Midbrain (tissue), 1 donor: ENCODE results near the gene ASCL4.
"Not testable (repeated sequence)": the region's sequence is repeated elsewhere in the genome, so short reads cannot be mapped to it uniquely, and the experiment has no call there.

Experiments
- DNase-seq: peaks from one replicate; lab custom pipeline; 2025; lab: John Stamatoyannopoulos, UW

Gene ASCL4, protein sequence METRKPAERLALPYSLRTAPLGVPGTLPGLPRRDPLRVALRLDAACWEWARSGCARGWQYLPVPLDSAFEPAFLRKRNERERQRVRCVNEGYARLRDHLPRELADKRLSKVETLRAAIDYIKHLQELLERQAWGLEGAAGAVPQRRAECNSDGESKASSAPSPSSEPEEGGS

DNA sequence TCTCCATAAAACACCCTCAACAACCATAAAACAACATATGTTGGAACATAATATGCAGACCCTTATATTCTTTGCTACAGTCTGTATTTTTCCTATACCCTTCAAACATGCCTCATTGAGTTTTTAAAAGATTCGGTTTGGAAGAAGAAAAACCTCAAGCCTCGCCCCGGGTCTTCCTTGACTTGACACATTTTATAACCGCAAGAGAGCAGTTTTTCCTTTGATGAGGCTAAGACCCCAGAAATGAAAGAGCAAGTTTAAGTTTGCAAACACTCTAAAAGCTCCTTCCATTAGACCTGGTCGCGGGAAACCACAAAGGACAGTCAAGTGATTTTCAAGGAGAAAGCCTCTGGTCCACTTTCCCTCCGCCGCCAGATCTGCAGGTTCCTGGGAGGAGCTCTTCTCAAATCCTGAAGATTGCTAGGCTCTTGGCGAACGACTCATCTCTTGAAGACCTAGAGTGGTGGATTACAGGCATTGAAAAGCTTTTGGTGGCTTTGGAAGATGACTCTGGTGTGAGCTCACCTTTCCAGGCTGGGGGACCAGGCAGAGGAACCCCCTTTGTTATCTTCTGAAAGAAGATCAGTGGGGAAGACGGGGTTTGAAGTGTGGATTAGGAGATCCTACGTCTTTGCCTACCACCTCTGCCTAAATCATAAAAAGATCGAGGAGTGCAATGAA lies at the start of gene ASCL4:
ASCL4 (plus strand) TSS at position 356 of the 681 bp plus-strand sequence. CDS start 515 bp downstream, outside the sequence.
- no peak for DNase-seq

DNA sequence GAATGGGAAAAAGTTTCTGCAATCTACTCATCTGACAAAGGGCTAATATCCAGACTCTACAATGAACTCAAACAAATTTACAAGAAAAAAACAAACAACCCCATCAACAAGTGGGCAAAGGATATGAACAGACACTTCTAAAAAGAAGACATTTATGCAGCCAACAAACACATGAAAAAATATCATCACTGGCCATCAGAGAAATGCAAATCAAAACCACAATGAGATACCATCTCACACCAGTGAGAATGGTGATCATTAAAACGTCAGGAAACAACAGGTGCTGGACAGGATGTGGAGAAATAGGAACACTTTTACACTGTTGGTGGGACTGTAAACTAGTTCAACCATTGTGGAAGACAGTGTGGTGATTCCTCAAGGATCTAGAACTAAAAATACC lies 47.2 kb upstream of the ASCL4 start:
- not testable (repeated sequence) for DNase-seq

DNA sequence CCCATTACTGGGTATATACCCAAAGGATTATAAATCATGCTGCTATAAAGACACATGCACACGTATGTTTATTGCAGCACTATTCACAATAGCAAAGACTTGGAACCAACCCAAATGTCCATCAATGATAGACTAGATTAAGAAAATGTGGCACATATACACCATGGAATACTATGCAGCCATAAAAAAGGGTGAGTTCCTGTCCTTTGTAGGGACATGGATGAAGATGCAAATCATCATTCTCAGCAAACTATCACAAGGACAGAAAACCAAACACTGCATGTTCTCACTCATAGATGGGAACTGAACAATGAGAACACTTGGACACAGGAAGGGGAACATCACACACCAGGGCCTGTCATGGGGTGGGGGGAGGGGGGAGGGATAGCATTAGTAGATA lies 46.8 kb upstream of the ASCL4 start:
- not testable (repeated sequence) for DNase-seq

DNA sequence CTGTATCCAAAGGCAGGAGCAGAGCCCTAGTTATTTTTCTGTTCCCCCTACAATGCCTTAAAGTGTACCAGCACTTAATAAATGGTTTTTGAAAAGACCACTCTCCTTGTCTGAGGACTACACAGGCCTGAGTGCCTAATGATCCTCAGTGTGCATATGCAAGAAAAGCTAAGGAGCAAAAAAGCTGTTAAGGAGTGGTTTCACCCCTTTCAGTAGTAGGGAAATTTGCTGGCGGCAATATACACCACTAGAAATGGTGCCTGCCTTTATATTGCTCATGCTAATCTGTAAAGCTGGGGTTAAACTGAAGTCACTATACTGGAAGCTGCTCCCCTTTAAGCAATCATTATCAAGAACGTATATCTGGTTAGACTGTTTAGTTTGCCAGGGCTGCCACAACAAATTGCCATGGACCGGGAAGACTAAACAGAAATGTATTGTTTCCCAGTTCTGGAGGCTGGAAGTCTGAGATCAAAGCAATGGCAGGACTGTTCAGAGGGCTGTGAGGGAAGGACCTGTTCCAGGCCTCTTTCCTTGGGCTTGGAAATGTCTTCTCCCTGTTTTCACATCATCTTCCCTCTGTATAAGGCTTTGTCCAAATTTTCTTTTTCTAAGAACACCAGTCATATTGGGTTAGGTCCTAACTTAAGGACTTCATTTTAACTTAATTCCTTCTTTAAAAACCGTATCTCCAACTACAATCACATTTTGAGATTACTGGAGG lies 43.7 kb upstream of the ASCL4 start:
- no peak for DNase-seq

DNA sequence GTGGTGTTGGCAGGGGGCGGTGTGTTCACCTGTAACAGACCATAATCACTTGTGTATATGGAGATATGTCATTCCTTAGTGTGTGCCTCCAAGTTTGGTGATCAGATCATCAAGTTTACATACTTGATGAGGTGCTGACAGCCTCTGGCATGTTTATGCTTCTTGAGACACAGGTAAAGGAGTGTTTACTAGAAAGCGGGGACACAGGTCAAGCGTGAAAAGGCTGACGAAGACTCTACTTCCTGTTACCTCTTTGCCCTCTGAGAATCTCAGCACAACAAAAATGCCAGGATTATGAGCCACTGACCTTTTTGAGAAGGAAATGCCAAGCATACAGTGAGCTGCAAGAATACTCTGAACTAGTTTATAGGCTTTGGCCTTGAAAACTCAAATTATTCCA lies 43.1 kb upstream of the ASCL4 start:
- DNase-seq, result no peak

DNA sequence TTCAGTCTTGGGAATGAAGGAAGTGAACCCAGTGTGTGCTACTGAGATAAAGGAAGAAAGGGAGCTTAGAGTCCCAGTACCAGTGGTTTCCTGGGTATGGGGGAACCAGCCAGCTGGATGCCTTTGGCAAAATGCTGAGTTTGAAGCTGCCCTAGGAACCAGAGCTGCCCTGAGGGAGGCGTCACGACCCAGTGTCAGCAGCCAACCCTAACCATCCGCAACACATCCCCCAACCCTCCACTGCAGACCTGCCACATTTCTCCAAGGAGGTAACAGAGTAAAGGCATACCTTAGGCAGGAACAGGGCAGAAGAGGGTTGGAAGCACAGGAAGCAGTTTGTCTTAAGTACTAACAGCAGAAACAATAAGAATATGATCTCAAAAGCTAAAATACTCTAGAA lies 42.1 kb upstream of the ASCL4 start:
- DNase-seq, result no peak

DNA sequence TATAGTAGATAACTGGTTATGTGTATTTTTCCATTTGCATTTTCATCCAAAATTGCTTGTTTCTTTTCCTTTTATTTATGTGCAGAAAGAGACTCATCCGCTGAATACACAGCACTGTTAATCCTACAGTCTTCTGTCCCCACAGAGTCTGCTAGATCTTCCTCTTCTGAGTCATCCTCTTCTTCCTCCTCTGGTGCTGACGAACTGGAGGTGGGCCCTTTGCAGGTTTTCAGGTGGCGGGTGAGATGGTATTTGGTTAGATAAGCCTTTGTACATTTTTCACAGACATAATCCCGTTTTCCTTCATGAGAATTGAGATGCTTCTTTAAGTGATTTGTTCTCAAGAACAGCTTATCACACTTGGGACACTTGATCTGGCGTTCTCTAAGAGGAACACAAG lies 40.4 kb upstream of the ASCL4 start:
- DNase-seq, result no peak

DNA sequence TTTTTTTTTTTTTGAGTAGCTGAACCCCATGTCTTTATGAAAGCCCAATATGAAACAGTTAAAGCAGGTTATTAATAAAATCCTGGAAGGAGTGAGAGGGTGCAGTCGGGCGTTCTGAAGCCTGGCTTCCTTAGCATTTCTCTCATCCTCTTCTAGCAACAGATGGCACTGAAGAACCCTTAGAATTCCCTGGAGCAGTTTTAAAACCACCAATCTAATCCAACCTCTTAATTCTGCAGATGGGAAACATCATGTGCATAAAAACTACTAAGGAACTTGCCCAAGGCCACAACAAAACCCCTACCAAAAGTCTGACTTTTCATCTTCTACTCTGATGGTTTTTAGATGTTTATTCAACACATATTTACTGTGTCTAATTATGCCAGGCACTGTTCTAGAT lies 38.7 kb upstream of the ASCL4 start:
- DNase-seq, result no peak

DNA sequence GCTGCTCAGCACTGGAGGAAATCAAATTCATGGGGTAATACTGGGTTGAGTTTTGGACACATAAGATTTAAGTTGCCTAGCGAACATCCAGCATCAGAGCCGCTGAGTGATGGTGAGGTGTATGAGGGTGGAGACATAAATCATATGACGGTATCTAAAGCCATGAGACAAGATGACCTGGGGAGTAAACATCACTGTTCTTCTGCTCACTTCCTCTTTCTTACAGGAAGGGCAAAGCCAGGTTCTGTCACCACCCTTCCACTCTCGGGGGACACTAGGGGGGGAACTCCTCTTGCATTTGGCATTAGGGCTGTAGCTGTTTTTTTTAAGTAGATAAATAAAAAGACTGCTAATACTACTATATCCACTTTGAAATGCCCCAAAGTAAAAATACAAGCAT lies 37.6 kb upstream of the ASCL4 start:
- no peak for DNase-seq

DNA sequence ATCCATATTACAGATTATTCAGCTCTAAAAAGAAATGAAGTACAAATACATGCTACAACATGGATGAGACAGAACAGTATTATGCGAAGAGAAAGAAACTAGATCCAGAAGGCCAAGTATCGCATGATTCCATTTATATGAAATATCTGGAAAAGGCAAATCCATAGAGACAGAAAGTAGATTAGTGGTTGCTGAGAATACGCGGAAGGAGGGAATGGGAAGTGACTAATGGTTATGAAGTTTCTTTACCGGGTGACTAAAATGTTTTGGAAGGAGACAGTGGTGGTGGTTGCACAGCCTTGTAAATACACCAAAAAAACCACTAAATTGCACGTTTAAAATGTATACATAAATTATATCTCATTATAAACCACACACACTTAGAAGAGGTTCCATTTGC lies 26.0 kb upstream of the ASCL4 start:
- DNase-seq, result no peak

DNA sequence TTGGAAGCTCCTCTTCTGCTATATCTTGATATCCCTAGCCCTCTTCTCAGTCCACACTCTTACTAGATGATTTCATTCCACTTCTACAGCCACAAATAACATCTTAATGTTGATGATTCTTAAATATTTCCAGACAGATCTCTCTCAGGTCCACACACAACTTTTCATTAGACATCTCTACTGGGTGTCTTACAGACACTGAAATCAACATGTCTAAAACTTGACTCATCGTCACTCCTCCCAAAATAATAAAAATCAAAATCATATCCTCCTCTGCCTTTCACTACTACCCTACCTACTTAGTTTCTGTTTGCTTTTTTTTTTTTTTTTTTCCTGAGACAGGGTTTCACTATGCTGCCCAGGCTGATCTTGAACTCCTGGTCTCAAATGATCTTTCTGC lies 25.4 kb upstream of the ASCL4 start:
- DNase-seq, result no peak

DNA sequence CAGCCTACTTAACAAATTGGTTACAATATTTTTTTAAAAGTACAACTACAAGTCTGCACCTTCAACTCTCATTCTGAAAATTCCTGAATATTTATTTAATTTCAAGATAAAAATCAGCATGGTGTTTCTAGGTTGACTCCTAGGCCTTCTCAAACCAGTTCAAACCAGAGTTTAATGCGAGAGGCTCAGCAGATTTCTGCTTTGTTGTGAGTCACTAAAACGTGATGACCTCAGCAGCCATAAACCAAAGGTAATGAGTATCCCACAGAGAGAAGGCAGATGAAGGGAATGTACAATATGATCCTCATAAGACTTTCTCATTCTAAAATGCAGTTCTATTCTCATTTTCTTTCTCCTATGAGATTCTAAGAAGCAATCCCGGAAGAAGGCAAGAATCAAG lies 15.1 kb upstream of the ASCL4 start:
- DNase-seq, result no peak

DNA sequence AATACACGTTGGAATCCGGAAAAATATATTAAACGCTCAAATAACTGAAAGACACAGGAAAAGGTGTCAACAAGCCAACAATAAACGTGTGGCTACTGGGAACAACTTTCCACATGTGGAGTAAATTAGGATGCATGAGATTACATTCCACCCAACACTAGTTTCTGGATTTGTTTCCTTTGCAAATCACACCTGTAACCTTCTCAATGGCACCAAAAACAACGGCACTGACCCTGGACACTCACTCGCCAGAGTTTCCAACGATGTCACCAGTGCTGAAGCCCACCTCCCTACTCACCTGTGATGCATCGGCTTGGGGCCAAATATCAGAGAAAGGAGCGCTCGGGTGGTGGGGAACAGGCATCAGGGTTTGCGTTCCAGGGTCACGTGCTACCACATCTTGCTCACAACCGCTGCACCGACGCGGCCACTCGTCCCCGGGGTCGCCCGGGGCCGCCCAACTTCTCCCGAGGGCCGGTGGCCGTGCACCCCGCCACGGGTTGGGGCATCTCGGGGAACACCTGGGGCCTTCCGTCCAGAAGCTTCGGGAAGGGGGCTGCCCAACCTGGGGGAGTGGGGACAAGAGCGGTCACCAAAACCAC lies 14.2 kb upstream of the ASCL4 start:
- no peak for DNase-seq

DNA sequence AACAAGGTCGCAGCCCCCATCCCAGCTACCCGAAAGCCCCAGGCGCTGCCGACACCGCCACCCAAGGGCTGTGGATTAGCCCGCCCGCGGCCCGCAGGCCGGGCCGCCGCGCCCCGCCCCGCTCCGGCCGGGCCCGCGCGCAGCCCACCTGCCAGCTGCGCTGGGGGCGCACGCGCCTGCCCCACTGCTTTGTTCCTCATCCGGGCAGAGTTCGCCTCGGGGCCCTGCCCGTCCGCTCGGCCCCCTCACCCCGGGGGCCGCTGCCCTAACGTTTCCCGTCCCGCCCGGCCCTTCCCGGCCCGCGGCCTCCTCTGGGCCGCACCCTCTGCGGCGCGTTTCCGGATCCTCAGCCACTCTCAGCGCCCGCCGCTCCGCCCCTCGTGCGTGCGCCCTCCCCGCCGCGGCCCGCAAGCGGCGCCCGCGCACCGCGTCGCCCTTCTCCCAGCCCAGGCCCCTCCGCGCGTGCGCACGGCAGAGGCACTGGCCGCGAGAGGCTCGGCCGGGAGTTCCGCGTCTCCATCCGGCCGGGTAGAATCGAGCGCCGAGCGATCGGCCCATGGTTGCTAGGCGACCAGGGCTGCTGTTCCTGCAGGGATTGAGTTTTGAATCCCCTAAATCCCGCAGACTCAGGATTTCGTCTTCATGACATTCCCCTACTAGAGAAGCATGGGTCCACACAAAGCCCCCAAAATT lies 13.5 kb upstream of the ASCL4 start, which contains the start of gene PRDM4:
PRDM4 (minus strand) TSS at position 329 of the 693 bp plus-strand sequence. CDS start 622 bp downstream, outside the sequence.
- peak; percentile 94 for DNase-seq

DNA sequence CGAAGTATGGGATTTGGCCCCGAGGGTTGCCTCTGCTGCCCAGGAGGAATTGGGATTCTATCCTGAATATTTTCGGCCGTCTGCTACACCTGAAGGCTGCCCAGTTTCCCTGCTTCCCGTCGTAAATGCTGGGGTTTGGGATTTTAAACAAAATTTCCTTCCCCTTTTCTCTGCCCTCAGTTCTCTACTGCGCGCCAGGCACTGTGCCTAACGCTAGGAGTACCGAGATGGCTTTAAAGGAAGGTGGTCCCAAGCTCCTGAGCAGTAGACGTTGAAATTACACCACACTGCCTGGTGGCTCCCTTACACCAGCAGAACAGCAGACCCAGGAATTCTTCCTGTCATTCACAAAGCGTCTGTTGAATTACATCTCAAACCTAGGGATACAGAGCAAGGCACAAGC lies 13.0 kb upstream of the ASCL4 start:
- peak; percentile 66 for DNase-seq

DNA sequence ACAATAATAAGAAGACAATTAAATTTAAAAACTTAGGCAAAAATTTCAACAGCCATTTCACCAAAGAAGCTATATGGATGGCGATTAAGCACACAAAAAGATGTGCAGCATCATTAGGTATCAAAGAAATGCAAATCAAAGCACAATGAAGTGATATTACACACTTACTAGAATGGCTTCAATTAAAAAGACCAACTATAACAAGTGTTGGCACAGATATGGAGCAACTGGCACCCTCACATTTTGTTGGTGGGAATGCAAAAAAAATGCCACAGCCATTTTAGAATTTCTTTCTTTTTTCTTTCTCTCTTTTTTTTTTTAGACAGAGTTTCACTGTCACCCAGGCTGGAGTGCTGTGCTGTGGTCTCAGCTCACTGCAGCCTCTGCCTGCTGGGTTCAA lies 11.6 kb upstream of the ASCL4 start:
- no peak for DNase-seq

DNA sequence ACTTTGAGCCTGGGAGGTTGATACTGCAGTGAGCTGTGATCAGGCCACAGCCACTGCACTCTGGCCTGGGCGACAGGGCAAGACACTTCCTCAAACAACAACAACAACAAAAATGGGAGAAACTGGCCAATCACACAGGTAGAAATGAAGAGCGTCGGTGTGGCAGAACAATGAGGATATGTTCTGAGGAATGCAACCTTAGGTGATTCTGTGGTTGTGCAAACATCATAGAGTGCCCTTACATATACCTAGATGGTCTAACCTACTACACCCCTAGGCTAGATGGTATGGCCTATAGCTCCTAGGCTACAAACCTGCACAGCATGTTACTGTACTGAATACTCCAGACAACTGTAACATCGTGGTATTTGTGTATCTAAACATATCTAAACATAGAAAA lies 9.9 kb upstream of the ASCL4 start:
- no peak for DNase-seq

DNA sequence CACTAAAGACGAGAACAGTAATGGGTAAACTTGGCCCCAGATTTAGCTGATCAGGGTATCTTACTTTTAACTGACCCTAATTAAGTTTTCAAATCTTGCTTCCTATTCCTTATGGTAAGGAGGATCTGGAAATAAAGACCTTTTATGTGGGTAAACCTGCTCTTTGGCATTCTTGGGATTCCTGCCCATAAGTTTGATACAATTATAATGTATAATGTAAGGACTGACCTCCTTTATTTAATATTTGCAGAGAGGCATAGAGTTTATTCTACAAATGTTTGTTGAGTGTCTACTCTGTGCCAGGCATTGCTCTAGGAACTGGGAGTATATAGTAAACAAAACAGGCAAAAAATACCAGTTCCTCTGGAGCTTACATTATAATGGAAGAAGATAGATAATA lies 9.2 kb upstream of the ASCL4 start:
- no peak for DNase-seq

DNA sequence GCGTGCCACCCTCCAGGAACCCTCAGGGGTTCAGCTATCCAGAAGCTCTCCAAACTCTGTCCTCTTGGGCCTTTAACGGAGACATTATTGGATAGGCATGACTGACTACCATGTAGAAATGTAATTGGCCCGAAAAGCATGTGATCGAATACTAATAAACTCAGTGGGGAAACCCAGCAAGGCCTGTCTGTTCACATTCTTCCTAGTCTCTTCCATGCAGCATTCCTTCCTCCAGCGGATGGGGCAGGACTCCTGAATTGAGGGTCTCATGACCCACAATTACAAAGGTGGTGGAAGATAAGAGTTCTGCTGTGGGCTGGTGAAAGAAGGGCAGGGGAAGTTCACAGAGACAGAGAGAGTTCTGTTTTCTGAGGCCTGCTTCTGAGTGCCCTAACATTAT lies 7.0 kb upstream of the ASCL4 start:
- no peak for DNase-seq

DNA sequence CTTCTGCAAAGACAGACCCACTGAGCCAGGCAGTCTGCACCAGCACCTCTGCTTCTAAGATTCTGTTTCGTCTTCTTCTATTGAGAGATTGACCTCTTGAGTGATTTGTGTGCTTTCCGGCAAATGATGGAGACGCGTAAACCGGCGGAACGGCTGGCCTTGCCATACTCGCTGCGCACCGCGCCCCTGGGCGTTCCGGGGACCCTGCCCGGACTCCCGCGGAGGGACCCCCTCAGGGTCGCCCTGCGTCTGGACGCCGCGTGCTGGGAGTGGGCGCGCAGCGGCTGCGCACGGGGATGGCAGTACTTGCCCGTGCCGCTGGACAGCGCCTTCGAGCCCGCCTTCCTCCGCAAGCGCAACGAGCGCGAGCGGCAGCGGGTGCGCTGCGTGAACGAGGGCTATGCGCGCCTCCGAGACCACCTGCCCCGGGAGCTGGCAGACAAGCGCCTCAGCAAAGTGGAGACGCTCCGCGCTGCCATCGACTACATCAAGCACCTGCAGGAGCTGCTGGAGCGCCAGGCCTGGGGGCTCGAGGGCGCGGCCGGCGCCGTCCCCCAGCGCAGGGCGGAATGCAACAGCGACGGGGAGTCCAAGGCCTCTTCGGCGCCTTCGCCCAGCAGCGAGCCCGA lies 703 bp downstream of the ASCL4 start:
- DNase-seq, result no peak

DNA sequence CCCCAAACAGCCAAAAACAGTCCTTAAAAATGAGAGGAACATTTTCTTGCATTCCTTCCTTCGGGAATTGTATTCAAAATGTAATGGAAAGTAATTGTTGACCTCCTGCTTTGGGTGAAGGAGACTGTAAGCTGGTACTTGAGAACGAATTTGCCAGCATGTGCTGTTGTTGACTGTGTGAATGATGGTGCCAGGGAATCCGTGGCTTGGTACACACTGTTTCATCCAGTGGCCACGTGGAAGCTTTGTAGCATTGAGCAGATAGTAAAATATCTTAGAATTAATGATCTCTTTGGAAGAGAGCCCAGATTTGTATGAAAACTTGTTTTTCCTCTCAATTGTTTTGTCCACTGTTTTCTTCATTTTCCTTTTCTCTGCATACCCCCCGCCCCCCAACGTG lies 1.7 kb downstream of the ASCL4 start:
- DNase-seq, result no peak
